OCI-LY1 (cell line): Measurements from ENCODE around the gene RXFP1.
A peak's percentile ranks its signal among the peaks of the same experiment; 100 is the strongest.

Experiments used
- H2AFZ ChIP-seq: fragments of 200-600 bp; sonication (generic), shearing (Covaris generic); 2 replicates; pipeline ENCODE4 v1.6.0; 2014; ENCODE audit warnings: antibody characterized with exemption, mild to moderate bottlenecking, low read length
- H3F3A ChIP-seq: fragments of 200-600 bp; sonication (generic), shearing (Covaris generic); 2 replicates; pipeline ENCODE4 v1.6.0; 2014; ENCODE audit warnings: mild to moderate bottlenecking, antibody characterized with exemption, low read length, moderate library complexity; ENCODE audit not compliant: insufficient read depth
- H3K27ac ChIP-seq: fragments of 200-600 bp; sonication (generic); 2 replicates; pipeline ENCODE4 v1.5.1; 2014; ENCODE audit warnings: low read length, mixed run types, mild to moderate bottlenecking, low read depth; ENCODE audit not compliant: poor library complexity, severe bottlenecking
- H3K27me3 ChIP-seq: fragments of 200-600 bp; sonication (generic); 2 replicates; pipeline ENCODE4 v1.6.0; 2014; ENCODE audit warnings: antibody characterized with exemption, mild to moderate bottlenecking, low read length, moderate library complexity; ENCODE audit not compliant: insufficient read depth
- H3K36me3 ChIP-seq: fragments of 200-600 bp; sonication (generic); 2 replicates; pipeline ENCODE4 v1.6.1; 2014; ENCODE audit warnings: mild to moderate bottlenecking, antibody characterized with exemption, low read length, moderate library complexity, mixed read lengths; ENCODE audit not compliant: insufficient read depth
- H3K4me1 ChIP-seq: fragments of 200-600 bp; sonication (generic); 2 replicates; pipeline ENCODE4 v1.5.1; 2014; ENCODE audit warnings: mild to moderate bottlenecking, low read length, moderate library complexity; ENCODE audit not compliant: insufficient read depth, severe bottlenecking
- H3K4me2 ChIP-seq: fragments of 200-600 bp; sonication (generic), shearing (Covaris generic); 2 replicates; pipeline ENCODE4 v1.6.1; 2014; ENCODE audit warnings: low read length
- H3K4me3 ChIP-seq: fragments of 200-600 bp; sonication (generic); 2 replicates; pipeline ENCODE4 v1.5.1; 2014; ENCODE audit warnings: low read length, low read depth, mild to moderate bottlenecking, mixed read lengths; ENCODE audit not compliant: poor library complexity, severe bottlenecking
- H3K79me2 ChIP-seq: fragments of 200-600 bp; shearing (Covaris generic); 2 replicates; pipeline ENCODE4 v1.6.1; 2016; ENCODE audit warnings: mixed run types, low read length, mixed read lengths; ENCODE audit not compliant: insufficient read depth
- H3K9ac ChIP-seq: fragments of 200-600 bp; sonication (generic), shearing (Covaris generic); 2 replicates; pipeline ENCODE4 v1.6.1; 2014; ENCODE audit warnings: mild to moderate bottlenecking, low read length, mixed read lengths
- H3K9me2 ChIP-seq: fragments of 200-600 bp; sonication (generic), shearing (Covaris generic); 2 replicates; pipeline ENCODE4 v1.6.1; 2014; ENCODE audit warnings: low read depth, mild to moderate bottlenecking, low read length, mixed read lengths
- H3K9me3 ChIP-seq: fragments of 200-600 bp; shearing (Covaris generic); 2 replicates; pipeline ENCODE4 v1.6.1; 2014; ENCODE audit warnings: low read length, mixed read lengths
- H4K20me1 ChIP-seq: fragments of 200-600 bp; sonication (generic), shearing (Covaris generic); 2 replicates; pipeline ENCODE4 v1.6.0; 2016; ENCODE audit warnings: mild to moderate bottlenecking, low read length; ENCODE audit not compliant: insufficient read depth
- CTCF ChIP-seq: fragments of 200-600 bp; sonication (generic), shearing (Covaris generic); IDR thresholded peaks from 2 replicates; pipeline ENCODE4 v1.5.1; 2017; ENCODE audit warnings: mild to moderate bottlenecking, antibody characterized with exemption, low read length, moderate library complexity, mixed read lengths
- EZH2 ChIP-seq: fragments of 200-600 bp; sonication (generic), shearing (Covaris generic); IDR thresholded peaks from 2 replicates; pipeline ENCODE4 v1.8.0; 2017; ENCODE audit warnings: borderline replicate concordance, mixed run types, mild to moderate bottlenecking, antibody characterized with exemption, low read length, moderate library complexity, mixed read lengths

The RXFP1 gene

GRCh38 chr4:158490629-158491028 lies 31.1 kb upstream of the RXFP1 start:
- H3K9me2 ChIP-seq: no peaks in the 10 kb centered on the region
- no peak overlapping the region for H3K4me3 ChIP-seq
- H3K36me3 ChIP-seq: no peaks in the 10 kb centered on the region
- TF ChIP-seq EZH2: no peak
- no peak for TF ChIP-seq CTCF
- H3K9ac ChIP-seq: no peak overlapping the region
- no peak overlapping the region for H3K4me2 ChIP-seq
- no peak overlapping the region for H3K27ac ChIP-seq
- H3K4me1 ChIP-seq: no peaks in the 10 kb centered on the region
- H2AFZ ChIP-seq: no peak overlapping the region
- H3F3A ChIP-seq: no peaks in the 10 kb centered on the region
- no peaks in the 10 kb centered on the region for H3K27me3 ChIP-seq
- H4K20me1 ChIP-seq: no peaks in the 10 kb centered on the region
- H3K79me2 ChIP-seq: no peaks in the 10 kb centered on the region
- no peaks in the 10 kb centered on the region for H3K9me3 ChIP-seq

GRCh38 chr4:158492391-158492790 lies 29.3 kb upstream of the RXFP1 start:
- no peaks in the 10 kb centered on the region for H3F3A ChIP-seq
- no peaks in the 10 kb centered on the region for H4K20me1 ChIP-seq
- no peak overlapping the region for H3K27ac ChIP-seq
- H3K9me3 ChIP-seq: no peaks in the 10 kb centered on the region
- TF ChIP-seq CTCF (no peak), EZH2 (no peak)
- no peaks in the 10 kb centered on the region for H3K4me1 ChIP-seq
- no peak overlapping the region for H3K4me3 ChIP-seq
- H3K9me2 ChIP-seq: no peaks in the 10 kb centered on the region
- no peaks in the 10 kb centered on the region for H3K36me3 ChIP-seq
- no peak overlapping the region for H2AFZ ChIP-seq
- no peaks in the 10 kb centered on the region for H3K27me3 ChIP-seq
- no peak overlapping the region for H3K9ac ChIP-seq
- H3K4me2 ChIP-seq: no peak overlapping the region
- no peaks in the 10 kb centered on the region for H3K79me2 ChIP-seq

- no peak overlapping the region for H2AFZ ChIP-seq
- no peaks in the 10 kb centered on the region for H3K9me3 ChIP-seq
- H3K4me3 ChIP-seq: no peak overlapping the region
- no peaks in the 10 kb centered on the region for H3K79me2 ChIP-seq
- H3K36me3 ChIP-seq: no peaks in the 10 kb centered on the region
- no peak overlapping the region for H3K9ac ChIP-seq
- no peaks in the 10 kb centered on the region for H3K27me3 ChIP-seq
- no peaks in the 10 kb centered on the region for H3K9me2 ChIP-seq
- H3F3A ChIP-seq: no peaks in the 10 kb centered on the region
- no peaks in the 10 kb centered on the region for H3K4me1 ChIP-seq
- H3K27ac ChIP-seq: no peak overlapping the region
- TF ChIP-seq EZH2: no peak
- peak; percentile 57 for TF ChIP-seq CTCF
- H4K20me1 ChIP-seq: no peaks in the 10 kb centered on the region
- H3K4me2 ChIP-seq: no peak overlapping the region
Observed at GRCh38 chr4:158496030-158496741, 25.5 kb upstream of the RXFP1 start.
